K562 (cell line): ENCODE results near the gene TMEM89. TPM values are rescaled to one million over a fixed set of nuclear protein-coding genes. Genes with fewer than 3 reads are reported as not detected.
A peak's percentile ranks its signal among the peaks of the same experiment; 100 is the strongest.

Experiments
- HLTF ChIP-seq: fragments of 450-650 bp; IDR thresholded peaks from 2 replicates; pipeline ENCODE4 v1.6.1; 2016
- MBD2 ChIP-seq: sonication (generic); IDR thresholded peaks from 2 replicates; pipeline ENCODE4 v1.6.1; 2016; ENCODE audit warnings: low read depth, borderline replicate concordance
- MYC ChIP-seq, 2 experiments: fragments of 250-450 bp in 1 of 2; sonication (Bioruptor Pico) in 1 of 2; IDR thresholded peaks; 2 replicates each; pipeline versions ENCODE4 v1.5.1 to v1.6.1; 2012 to 2021; ENCODE audit warnings: low read depth in 2 of 2, borderline replicate concordance in 1 of 2, improper control_type of control experiment in 1 of 2, low read length in 1 of 2, mild to moderate bottlenecking in 1 of 2, moderate library complexity in 1 of 2
- NONO ChIP-seq, 2 experiments: fragments of 200-400 bp in 1 of 2; fragments of 450-650 bp in 1 of 2; formaldehyde crosslinking in 1 of 2; IDR thresholded peaks; 2 replicates each; pipeline ENCODE4 v1.6.1; 2017; ENCODE audit warnings: low read depth in 2 of 2, mild to moderate bottlenecking in 2 of 2, moderate library complexity in 2 of 2, low read length in 1 of 2
- NR4A1 ChIP-seq, 2 experiments: fragments of 250-450 bp in 1 of 2; fragments of 450-650 bp in 1 of 2; sonication (Bioruptor Pico) in 1 of 2; IDR thresholded peaks; 2 replicates each; pipeline versions ENCODE4 v1.4.0 to v1.6.1; 2016 to 2020; ENCODE audit warnings: mild to moderate bottlenecking in 2 of 2, missing compliant biosample characterization in 1 of 2, missing genetic modification characterization in 1 of 2, moderate library complexity in 1 of 2
- NRF1 ChIP-seq, 2 experiments: fragments of 450-650 bp; IDR thresholded peaks in 1 of 2; conservative IDR thresholded peaks in 1 of 2; 2 replicates each; pipeline ENCODE4 v1.6.1; 2014; ENCODE audit warnings: mild to moderate bottlenecking in 2 of 2
- RBM34 ChIP-seq: fragments of 200-400 bp; formaldehyde crosslinking; IDR thresholded peaks from 2 replicates; pipeline ENCODE4 v1.6.1; 2018; ENCODE audit warnings: low read length, borderline replicate concordance; ENCODE audit not compliant: insufficient read depth
- ZNF224 ChIP-seq: sonication (generic); formaldehyde crosslinking; IDR thresholded peaks from 2 replicates; pipeline ENCODE4 v1.8.0; 2022; ENCODE audit warnings: mild to moderate bottlenecking, missing genetic modification reagents
- polyA plus RNA-seq, 8 experiments: library from polyadenylated mRNA; depleted of rRNA in 4 of 8; stranded (reverse) in 5 of 8; unstranded in 3 of 8; fragments of >200 nt; fragmentation: Nextera tagmentation in 2 of 8; fragmentation: Illumina TruSeq in 1 of 8; extraction: Ambion mirVana in 2 of 8; extraction: Trizol in 1 of 8; gene quantifications; 2 replicates each; pipeline versions ENCODE4 v1.2.1 to v1.2.3, GENCODE V29; 2011 to 2014; ENCODE audit warnings: inconsistent platforms in 1 of 8, missing spikeins in 1 of 8
- total RNA-seq, 7 experiments: library from RNA; depleted of rRNA in 6 of 7; stranded (reverse); fragments of >200 nt in 6 of 7; fragmentation: Illumina TruSeq in 2 of 7; extraction: Trizol in 2 of 7; gene quantifications; 2 replicates each; pipeline versions ENCODE4 v1.2.1 to v1.2.3, GENCODE V29; 2011 to 2021; ENCODE audit warnings: low replicate concordance in 1 of 7
- TF ChIP-seq, protein P1 (sequence below): fragments of 450-650 bp; IDR thresholded peaks from 2 replicates; pipeline ENCODE4 v1.6.1; 2018; ENCODE audit not compliant: partially characterized antibody
- TF ChIP-seq, protein P2 (sequence below): fragments of 450-650 bp; IDR thresholded peaks from 2 replicates; pipeline ENCODE4 v1.6.1; 2014; ENCODE audit warnings: low read depth, mild to moderate bottlenecking, moderate library complexity, borderline replicate concordance
- TF ChIP-seq, protein P3 (sequence below): sonication (generic); formaldehyde crosslinking; IDR thresholded peaks from 2 replicates; pipeline ENCODE4 v1.8.0; 2023; ENCODE audit warnings: mild to moderate bottlenecking, missing genetic modification reagents
- TF ChIP-seq, protein P4 (sequence below): fragments of 450-650 bp; formaldehyde crosslinking; conservative IDR thresholded peaks from 2 replicates; pipeline ENCODE4 v1.4.0; 2022; ENCODE audit warnings: mild to moderate bottlenecking, missing genetic modification characterization

The TMEM89 gene
- total and polyA plus RNA-seq, 9 of the 15 experiments (the other 6 are each of a cell fraction or from before 2014, with no cell fraction given), result not detected

DNA sequence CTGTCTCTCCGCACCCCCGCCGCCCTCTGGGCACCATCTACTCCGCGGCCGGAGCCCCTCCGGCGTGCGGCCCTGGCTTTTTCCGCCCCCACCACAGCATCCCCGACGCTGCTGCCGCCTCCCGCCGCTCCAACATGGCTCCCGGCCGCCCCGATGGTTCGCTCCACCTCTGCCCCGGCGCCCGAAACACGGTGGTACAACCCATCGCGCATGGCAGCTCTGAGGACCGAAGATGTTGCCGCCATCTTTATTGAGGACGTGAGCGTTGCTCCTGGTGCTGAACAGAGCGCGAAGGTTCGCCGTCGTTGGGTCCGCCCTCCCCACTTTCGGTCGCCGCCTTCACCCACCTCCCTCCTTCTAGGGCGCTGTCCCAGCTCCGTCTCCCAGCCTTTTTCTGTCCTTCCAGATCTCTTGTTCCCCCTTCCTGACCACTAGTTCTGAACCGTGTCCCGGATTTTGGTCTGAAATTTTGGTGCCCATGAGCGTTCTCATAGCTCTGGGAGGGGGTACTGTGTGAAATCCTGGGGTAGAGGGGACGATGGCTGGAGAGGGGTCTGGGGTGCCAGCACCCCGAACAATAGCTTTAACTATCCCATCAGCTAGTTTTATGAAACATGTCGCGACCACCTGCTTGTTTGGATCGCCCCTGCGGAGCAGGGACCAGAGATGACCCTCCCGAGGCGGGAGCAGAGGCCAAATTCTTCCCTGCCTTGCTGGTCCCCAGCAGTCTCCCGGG lies 41.4 kb upstream of the TMEM89 start, which contains the start of gene CELSR3 (continued):
- TF ChIP-seq NONO (IDR thresholded peaks at IDR 0.05; ENCODE audit: low read depth in 2 of 2, low read length in 1 of 2) (peak in 1 of 2 experiments; percentile 88; a peak in 1 of 4 replicates), NRF1 (conservative IDR thresholded peaks at IDR 0.05 in 1 of 2, IDR thresholded peaks at IDR 0.05 in 1 of 2) (peak; percentile 64 to 76), NR4A1 (CRISPR knock-in tag; IDR thresholded peaks at IDR 0.05) (no peak), NR4A1 (tag; IDR thresholded peaks at IDR 0.05) (no peak), RBM34 (no peak), ZNF224 (CRISPR knock-in tag) (peak; percentile 86; the same call in 1 of the 2 replicates), HLTF (no peak), MYC (IDR thresholded peaks at IDR 0.05; ENCODE audit: low read depth, low read length) (peak; percentile 9; the same call in 1 of the 2 replicates), MYC (CRISPR knock-in tag; IDR thresholded peaks at IDR 0.05; ENCODE audit: borderline replicate concordance, low read depth) (no peak), MBD2 (peak; percentile 83; the same call in 1 of the 2 replicates)
- TF ChIP-seq, protein P1, sequence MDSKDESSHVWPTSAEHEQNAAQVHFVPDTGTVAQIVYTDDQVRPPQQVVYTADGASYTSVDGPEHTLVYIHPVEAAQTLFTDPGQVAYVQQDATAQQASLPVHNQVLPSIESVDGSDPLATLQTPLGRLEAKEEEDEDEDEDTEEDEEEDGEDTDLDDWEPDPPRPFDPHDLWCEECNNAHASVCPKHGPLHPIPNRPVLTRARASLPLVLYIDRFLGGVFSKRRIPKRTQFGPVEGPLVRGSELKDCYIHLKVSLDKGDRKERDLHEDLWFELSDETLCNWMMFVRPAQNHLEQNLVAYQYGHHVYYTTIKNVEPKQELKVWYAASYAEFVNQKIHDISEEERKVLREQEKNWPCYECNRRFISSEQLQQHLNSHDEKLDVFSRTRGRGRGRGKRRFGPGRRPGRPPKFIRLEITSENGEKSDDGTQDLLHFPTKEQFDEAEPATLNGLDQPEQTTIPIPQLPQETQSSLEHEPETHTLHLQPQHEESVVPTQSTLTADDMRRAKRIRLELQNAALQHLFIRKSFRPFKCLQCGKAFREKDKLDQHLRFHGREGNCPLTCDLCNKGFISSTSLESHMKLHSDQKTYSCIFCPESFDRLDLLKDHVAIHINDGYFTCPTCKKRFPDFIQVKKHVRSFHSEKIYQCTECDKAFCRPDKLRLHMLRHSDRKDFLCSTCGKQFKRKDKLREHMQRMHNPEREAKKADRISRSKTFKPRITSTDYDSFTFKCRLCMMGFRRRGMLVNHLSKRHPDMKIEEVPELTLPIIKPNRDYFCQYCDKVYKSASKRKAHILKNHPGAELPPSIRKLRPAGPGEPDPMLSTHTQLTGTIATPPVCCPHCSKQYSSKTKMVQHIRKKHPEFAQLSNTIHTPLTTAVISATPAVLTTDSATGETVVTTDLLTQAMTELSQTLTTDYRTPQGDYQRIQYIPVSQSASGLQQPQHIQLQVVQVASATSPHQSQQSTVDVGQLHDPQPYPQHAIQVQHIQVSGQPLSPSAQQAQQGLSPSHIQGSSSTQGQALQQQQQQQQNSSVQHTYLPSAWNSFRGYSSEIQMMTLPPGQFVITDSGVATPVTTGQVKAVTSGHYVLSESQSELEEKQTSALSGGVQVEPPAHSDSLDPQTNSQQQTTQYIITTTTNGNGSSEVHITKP, result peak; percentile 99
- TF ChIP-seq, protein P2, sequence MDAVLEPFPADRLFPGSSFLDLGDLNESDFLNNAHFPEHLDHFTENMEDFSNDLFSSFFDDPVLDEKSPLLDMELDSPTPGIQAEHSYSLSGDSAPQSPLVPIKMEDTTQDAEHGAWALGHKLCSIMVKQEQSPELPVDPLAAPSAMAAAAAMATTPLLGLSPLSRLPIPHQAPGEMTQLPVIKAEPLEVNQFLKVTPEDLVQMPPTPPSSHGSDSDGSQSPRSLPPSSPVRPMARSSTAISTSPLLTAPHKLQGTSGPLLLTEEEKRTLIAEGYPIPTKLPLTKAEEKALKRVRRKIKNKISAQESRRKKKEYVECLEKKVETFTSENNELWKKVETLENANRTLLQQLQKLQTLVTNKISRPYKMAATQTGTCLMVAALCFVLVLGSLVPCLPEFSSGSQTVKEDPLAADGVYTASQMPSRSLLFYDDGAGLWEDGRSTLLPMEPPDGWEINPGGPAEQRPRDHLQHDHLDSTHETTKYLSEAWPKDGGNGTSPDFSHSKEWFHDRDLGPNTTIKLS, result no peak
- TF ChIP-seq, protein P3, sequence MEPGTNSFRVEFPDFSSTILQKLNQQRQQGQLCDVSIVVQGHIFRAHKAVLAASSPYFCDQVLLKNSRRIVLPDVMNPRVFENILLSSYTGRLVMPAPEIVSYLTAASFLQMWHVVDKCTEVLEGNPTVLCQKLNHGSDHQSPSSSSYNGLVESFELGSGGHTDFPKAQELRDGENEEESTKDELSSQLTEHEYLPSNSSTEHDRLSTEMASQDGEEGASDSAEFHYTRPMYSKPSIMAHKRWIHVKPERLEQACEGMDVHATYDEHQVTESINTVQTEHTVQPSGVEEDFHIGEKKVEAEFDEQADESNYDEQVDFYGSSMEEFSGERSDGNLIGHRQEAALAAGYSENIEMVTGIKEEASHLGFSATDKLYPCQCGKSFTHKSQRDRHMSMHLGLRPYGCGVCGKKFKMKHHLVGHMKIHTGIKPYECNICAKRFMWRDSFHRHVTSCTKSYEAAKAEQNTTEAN (CRISPR knock-in tag), result peak; percentile 69; the same call in 1 of the 2 replicates
- TF ChIP-seq, protein P4, sequence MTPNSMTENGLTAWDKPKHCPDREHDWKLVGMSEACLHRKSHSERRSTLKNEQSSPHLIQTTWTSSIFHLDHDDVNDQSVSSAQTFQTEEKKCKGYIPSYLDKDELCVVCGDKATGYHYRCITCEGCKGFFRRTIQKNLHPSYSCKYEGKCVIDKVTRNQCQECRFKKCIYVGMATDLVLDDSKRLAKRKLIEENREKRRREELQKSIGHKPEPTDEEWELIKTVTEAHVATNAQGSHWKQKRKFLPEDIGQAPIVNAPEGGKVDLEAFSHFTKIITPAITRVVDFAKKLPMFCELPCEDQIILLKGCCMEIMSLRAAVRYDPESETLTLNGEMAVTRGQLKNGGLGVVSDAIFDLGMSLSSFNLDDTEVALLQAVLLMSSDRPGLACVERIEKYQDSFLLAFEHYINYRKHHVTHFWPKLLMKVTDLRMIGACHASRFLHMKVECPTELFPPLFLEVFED, result 0 out of 2 replicates have a peak, but pooled peaks have one; percentile 15
